ENCODE data around the gene KCNF1. TPM values are rescaled to one million over a fixed set of nuclear protein-coding genes. Genes with fewer than 3 reads are reported as not detected.

Gene KCNF1
- total RNA-seq, 2 experiments from 2014 or later: not detected

GRCh38 chr2:10923965-10924364, 12.2 kb downstream of the KCNF1 start:
- POLR2A ChIA-PET: interaction anchor here (0.6 kb wide), 1 partner anchor 22 kb away, joined by 3 read pairs; no protein-coding TSS in a partner anchor
- Mint-ChIP-seq H3K27ac (no peak overlapping the region), H3K36me3 (ENCODE audit: low read depth) (no peaks in the 10 kb centered on the region), H3K4me3 (no peak overlapping the region), H3K9me3 (no peaks in the 10 kb centered on the region), H3K4me1 (ENCODE audit: low read depth) (no peaks in the 10 kb centered on the region), H3K27me3 (peaks cover 8% of the 10 kb centered on the region)
- no peak for DNase-seq
- TF ChIP-seq, protein P1, sequence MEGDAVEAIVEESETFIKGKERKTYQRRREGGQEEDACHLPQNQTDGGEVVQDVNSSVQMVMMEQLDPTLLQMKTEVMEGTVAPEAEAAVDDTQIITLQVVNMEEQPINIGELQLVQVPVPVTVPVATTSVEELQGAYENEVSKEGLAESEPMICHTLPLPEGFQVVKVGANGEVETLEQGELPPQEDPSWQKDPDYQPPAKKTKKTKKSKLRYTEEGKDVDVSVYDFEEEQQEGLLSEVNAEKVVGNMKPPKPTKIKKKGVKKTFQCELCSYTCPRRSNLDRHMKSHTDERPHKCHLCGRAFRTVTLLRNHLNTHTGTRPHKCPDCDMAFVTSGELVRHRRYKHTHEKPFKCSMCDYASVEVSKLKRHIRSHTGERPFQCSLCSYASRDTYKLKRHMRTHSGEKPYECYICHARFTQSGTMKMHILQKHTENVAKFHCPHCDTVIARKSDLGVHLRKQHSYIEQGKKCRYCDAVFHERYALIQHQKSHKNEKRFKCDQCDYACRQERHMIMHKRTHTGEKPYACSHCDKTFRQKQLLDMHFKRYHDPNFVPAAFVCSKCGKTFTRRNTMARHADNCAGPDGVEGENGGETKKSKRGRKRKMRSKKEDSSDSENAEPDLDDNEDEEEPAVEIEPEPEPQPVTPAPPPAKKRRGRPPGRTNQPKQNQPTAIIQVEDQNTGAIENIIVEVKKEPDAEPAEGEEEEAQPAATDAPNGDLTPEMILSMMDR (IDR thresholded peaks at IDR 0.05): no peak
- intact Hi-C loops (cut with micrococcal nuclease): no loop called here
- no peak for ATAC-seq
- CTCF ChIA-PET: no interaction called here

- intact Hi-C loops (cut with micrococcal nuclease): no loop called here
- Mint-ChIP-seq H3K9me3 (no peaks in the 10 kb centered on the region), H3K4me1 (ENCODE audit: low read depth) (no peaks in the 10 kb centered on the region), H3K27ac (no peak overlapping the region), H3K27me3 (peaks cover 8% of the 10 kb centered on the region), H3K36me3 (ENCODE audit: low read depth) (no peaks in the 10 kb centered on the region), H3K4me3 (no peak overlapping the region)
- TF ChIP-seq, protein P1 (IDR thresholded peaks at IDR 0.05): no peak
- ATAC-seq (no peak), DNase-seq (no peak)
- ChIA-PET CTCF (no interaction called here), POLR2A (interaction anchor here (0.6 kb wide), 1 partner anchor 23 kb away, joined by 3 read pairs; no protein-coding TSS in a partner anchor)
Measured at GRCh38 chr2:10924441-10924840, 12.7 kb downstream of the KCNF1 start.

- intact Hi-C loops (cut with micrococcal nuclease): no loop called here
- Mint-ChIP-seq H3K9me3 (no peaks in the 10 kb centered on the region), H3K4me3 (no peak overlapping the region), H3K4me1 (ENCODE audit: low read depth) (no peaks in the 10 kb centered on the region), H3K36me3 (ENCODE audit: low read depth) (no peaks in the 10 kb centered on the region), H3K27me3 (peaks cover 9% of the 10 kb centered on the region), H3K27ac (no peak overlapping the region)
- ATAC-seq: no peak
- TF ChIP-seq, protein P1 (IDR thresholded peaks at IDR 0.05): no peak
- POLR2A ChIA-PET: no interaction called here
- CTCF ChIA-PET: no interaction called here
- DNase-seq: no peak
Measured at GRCh38 chr2:10924859-10925258, 13.1 kb downstream of the KCNF1 start.

GRCh38 chr2:10926191-10926820, 14.6 kb downstream of the KCNF1 start:
- Mint-ChIP-seq H3K4me3 (no peak overlapping the region), H3K4me1 (ENCODE audit: low read depth) (no peaks in the 10 kb centered on the region), H3K9me3 (no peaks in the 10 kb centered on the region), H3K27me3 (peaks cover 6% of the 10 kb centered on the region), H3K36me3 (ENCODE audit: low read depth) (no peaks in the 10 kb centered on the region), H3K27ac (no peak overlapping the region)
- ChIA-PET CTCF (interaction anchor here (1.4 kb wide), 1 partner anchor 94 kb away, joined by 6 read pairs; no protein-coding TSS in a partner anchor), POLR2A (no interaction called here)
- ATAC-seq (no peak), DNase-seq (no peak)
- TF ChIP-seq, protein P1 (IDR thresholded peaks at IDR 0.05): no peak
- intact Hi-C loops (cut with micrococcal nuclease): no loop called here

DNA sequence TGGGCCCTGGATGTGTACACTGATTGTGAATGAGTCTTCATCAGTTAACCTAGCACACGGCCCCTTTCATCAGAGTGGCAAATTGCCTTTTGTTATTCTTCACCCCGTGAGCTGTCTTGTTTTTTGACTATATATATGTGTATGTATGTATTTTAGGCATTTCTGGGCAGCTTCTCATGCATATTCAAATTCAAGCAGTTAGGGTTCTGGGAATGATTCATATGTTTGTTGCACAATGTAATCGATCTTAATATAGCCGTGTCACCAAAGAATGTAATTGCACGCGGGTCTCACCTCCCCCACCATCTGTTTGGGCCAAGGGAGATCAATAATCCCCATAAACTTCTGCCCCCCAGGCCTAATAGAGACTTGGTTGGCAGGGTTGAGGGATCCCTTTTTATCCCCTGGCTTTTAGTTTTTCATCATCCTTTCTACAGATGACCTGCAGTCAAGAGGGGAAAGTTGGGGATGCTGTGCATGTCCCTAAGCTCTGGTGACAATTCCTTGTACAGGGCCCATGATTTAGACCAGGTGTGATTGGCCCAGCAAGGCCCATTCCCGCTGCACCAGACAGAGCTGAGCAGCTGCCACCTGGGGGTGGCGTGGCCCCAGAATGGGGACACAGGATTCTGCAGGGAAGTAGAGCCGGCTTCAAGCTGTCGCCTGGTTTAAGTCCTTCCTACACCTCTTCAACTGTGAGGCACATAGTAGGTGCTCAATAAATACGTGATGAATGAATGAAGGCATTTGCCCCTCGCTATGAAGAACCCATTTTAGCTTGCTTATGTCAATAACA, 19.2 kb downstream of the KCNF1 start:
- Mint-ChIP-seq H3K36me3 (ENCODE audit: low read depth) (no peaks in the 10 kb centered on the region), H3K4me3 (no peak overlapping the region), H3K4me1 (ENCODE audit: low read depth) (no peaks in the 10 kb centered on the region), H3K27me3 (peaks cover 10% of the 10 kb centered on the region), H3K9me3 (no peaks in the 10 kb centered on the region), H3K27ac (no peak overlapping the region)
- ChIA-PET CTCF (interaction anchor here (1.2 kb wide), 1 partner anchor 21 kb away, joined by 3 read pairs; no protein-coding TSS in a partner anchor), POLR2A (no interaction called here)
- DNase-seq: no peak
- no peak for ATAC-seq
- TF ChIP-seq, protein P1 (IDR thresholded peaks at IDR 0.05): no peak
- intact Hi-C loops (cut with micrococcal nuclease): no loop called here

Data from activated CD8-positive, alpha-beta T cell treated with anti-CD3 and anti-CD28 coated beads for 36 hours (primary cell).